Stimulated activated CD4-positive, alpha-beta T cell treated with anti-CD3 and anti-CD28 coated beads, Interleukin-15, amount 100 ng/mL, for 1 hour (primary cell): Measurements from ENCODE around the gene CREG1.
"Not testable (repeated sequence)": the region's sequence is repeated elsewhere in the genome, so short reads cannot be mapped to it uniquely, and the experiment has no call there.

Experiments
- DNase-seq, 2 donors: peaks; one replicate each; pipeline ENCODE4 v3.0.0-alpha.2; 2020; ENCODE audit warnings: low read depth in 1 of 2, low spot score in 1 of 2

Gene CREG1

GRCh38 chr1:167564612-167565270 is 11.2 kb upstream of the CREG1 start:
- DNase-seq: no peak

- DNase-seq: no peak
Measured at GRCh38 chr1:167563579-167564246, 10.2 kb upstream of the CREG1 start.

GRCh38 chr1:167562702-167563101 is 9.1 kb upstream of the CREG1 start:
- DNase-seq: no peak

GRCh38 chr1:167561753-167562152 is 8.2 kb upstream of the CREG1 start:
- DNase-seq: no peak

GRCh38 chr1:167555971-167556714 is 2.6 kb upstream of the CREG1 start:
- DNase-seq: peak; percentile 43 to 54

- not testable (repeated sequence) for DNase-seq
Measured at GRCh38 chr1:167555072-167555471, 1.5 kb upstream of the CREG1 start.

GRCh38 chr1:167554028-167554779 is 642 bp upstream of the CREG1 start:
- DNase-seq: no peak

- DNase-seq: no peak
Measured at GRCh38 chr1:167551362-167551761, 2.2 kb downstream of the CREG1 start.

GRCh38 chr1:167548059-167548932 is 5.3 kb downstream of the CREG1 start:
- no peak for DNase-seq

- no peak for DNase-seq
Measured at GRCh38 chr1:167546935-167547334, 6.6 kb downstream of the CREG1 start.

- no peak for DNase-seq
Measured at GRCh38 chr1:167545349-167545748, 8.2 kb downstream of the CREG1 start.

- no peak for DNase-seq
Measured at GRCh38 chr1:167544447-167545093, 9.0 kb downstream of the CREG1 start.

GRCh38 chr1:167543199-167543990 is 10.2 kb downstream of the CREG1 start:
- DNase-seq: no peak

- no peak for DNase-seq
Measured at GRCh38 chr1:167542109-167543032, 11.2 kb downstream of the CREG1 start.

- no peak for DNase-seq
Measured at GRCh38 chr1:167541610-167542009, 12.0 kb downstream of the CREG1 start.

- no peak for DNase-seq
Measured at GRCh38 chr1:167541003-167541402, 12.6 kb downstream of the CREG1 start.

- no peak for DNase-seq
Measured at GRCh38 chr1:167538657-167539056, 14.9 kb downstream of the CREG1 start.

- DNase-seq: peak; percentile 36 to 41
Measured at GRCh38 chr1:167533851-167534300, 19.7 kb downstream of the CREG1 start.
